Lower leg skin (tissue), 4 donors: ENCODE measurements around the gene DAPK2. TPM values are rescaled to one million over a fixed set of nuclear protein-coding genes. Genes with fewer than 3 reads are reported as not detected.
"Not testable (repeated sequence)": the region's sequence is repeated elsewhere in the genome, so short reads cannot be mapped to it uniquely, and the experiment has no call there.

Source experiments
- DNase-seq, 2 donors: peaks; one replicate each; pipeline ENCODE4 v3.0.0-alpha.2; 2019; ENCODE audit warnings: low spot score in 2 of 2
- H3K4me3 ChIP-seq: fragments of 200-600 bp; sonication (generic); 2 replicates; pipeline ENCODE4 v1.5.1; 2017; ENCODE audit warnings: mild to moderate bottlenecking, low read depth; ENCODE audit not compliant: poor library complexity, severe bottlenecking
- CTCF ChIP-seq, 3 donors: fragments of 450-650 bp; IDR thresholded peaks; one replicate each; pipeline ENCODE4 v1.5.1; 2016; ENCODE audit warnings: antibody characterized with exemption in 3 of 3, mild to moderate bottlenecking in 3 of 3, moderate library complexity in 2 of 3
- POLR2A ChIP-seq, 2 donors: fragments of 450-650 bp; IDR thresholded peaks; one replicate each; pipeline ENCODE4 v1.6.1; 2016 to 2017; ENCODE audit warnings: antibody characterized with exemption in 2 of 2, mild to moderate bottlenecking in 1 of 2, moderate library complexity in 1 of 2
- WGBS, 2 donors: methylation state at CpG; one replicate each; pipeline ENCODE4 v1.1.5; 2018; 5-methylcytosine and 5-hydroxymethylcytosine counted together
- intact Hi-C: fragments of 100-400 bp; cut with DNase I; formaldehyde crosslinking; loops from one replicate; pipeline ENCODE4 v1.15.0; 2023; ENCODE audit warnings: low total_unique reads
- total RNA-seq, 4 donors: library from RNA; depleted of rRNA; stranded (reverse); fragments of >200 nt; gene quantifications; one replicate each; pipeline ENCODE4 v1.1.0, GENCODE V29; 2016

Gene DAPK2
- total RNA-seq, 4 donors from 2014 or later = 10.9 to 27.5 (median 13.3) TPM

- intact Hi-C loops = no loop called here
Observed at GRCh38 chr15:63968700-63969099, 77.6 kb downstream of the DAPK2 start.

GRCh38 chr15:63968122-63968524, 78.2 kb downstream of the DAPK2 start:
- 65 to 80% methylated on average over 4 of the region's 4 CpGs for WGBS, 2 donors
- no peak overlapping the region for H3K4me3 ChIP-seq
- no peak for TF ChIP-seq POLR2A (IDR thresholded peaks at IDR 0.05)
- TF ChIP-seq CTCF (IDR thresholded peaks at IDR 0.05) = no peak
- intact Hi-C loops = no loop called here
- peak in 1 of 2 donors; percentile 60 for DNase-seq

More at GRCh38 chr15:63968700-63969099, 77.6 kb downstream of the DAPK2 start:
- H3K4me3 ChIP-seq = no peak overlapping the region
- TF ChIP-seq CTCF (IDR thresholded peaks at IDR 0.05) (no peak), POLR2A (IDR thresholded peaks at IDR 0.05) (no peak)
- 88 to 89% methylated on average over 3 of the region's 3 CpGs for WGBS, 2 donors
- DNase-seq = peak in 1 of 2 donors; percentile 34

- 94% methylated on average over 4 of the region's 4 CpGs for WGBS, 2 donors
- TF ChIP-seq CTCF (IDR thresholded peaks at IDR 0.05) = no peak
- TF ChIP-seq POLR2A (IDR thresholded peaks at IDR 0.05) = no peak
- H3K4me3 ChIP-seq = no peak overlapping the region
- DNase-seq = peak in 1 of 2 donors; percentile 5
- intact Hi-C loops = no loop called here
Observed at GRCh38 chr15:63967616-63968015, 78.7 kb downstream of the DAPK2 start.

GRCh38 chr15:63962947-63963721, 83.2 kb downstream of the DAPK2 start:
- H3K4me3 ChIP-seq, intact Hi-C loops: not testable (repeated sequence)
- peak in 1 of 2 donors; percentile 25 for DNase-seq
- 92 to 98% methylated on average over 15 of the region's 15 CpGs for WGBS, 2 donors

GRCh38 chr15:63953524-63953923, 92.8 kb downstream of the DAPK2 start:
- intact Hi-C loops = no loop called here
- 36 to 54% methylated on average over 2 of the region's 2 CpGs for WGBS, 2 donors
- no peak for TF ChIP-seq CTCF (IDR thresholded peaks at IDR 0.05)
- no peak for TF ChIP-seq POLR2A (IDR thresholded peaks at IDR 0.05)
- DNase-seq = no peak
- no peak overlapping the region for H3K4me3 ChIP-seq

- intact Hi-C loops = no loop called here
- TF ChIP-seq POLR2A (IDR thresholded peaks at IDR 0.05) (no peak), CTCF (IDR thresholded peaks at IDR 0.05) (no peak)
- WGBS, 2 donors = 74 to 80% methylated on average over 6 of the region's 6 CpGs
- DNase-seq = peak in 1 of 2 donors; percentile 72
- H3K4me3 ChIP-seq = no peak overlapping the region
Observed at GRCh38 chr15:63950911-63951481, 95.3 kb downstream of the DAPK2 start.
